Thyroid gland (tissue), 4 donors: ENCODE measurements around the gene SLC31A2.

Experiments used
- POLR2A ChIP-seq, 2 donors: fragments of 450-650 bp; IDR thresholded peaks; one replicate each; pipeline ENCODE4 v1.6.1; 2017; ENCODE audit warnings: antibody characterized with exemption in 2 of 2, mild to moderate bottlenecking in 2 of 2, moderate library complexity in 1 of 2
- TF ChIP-seq, protein P1 (sequence below), 6 experiments: fragments of 200-600 bp in 3 of 6; fragments of 450-650 bp in 3 of 6; sonication (generic) in 3 of 6; IDR thresholded peaks; one replicate each; pipeline ENCODE4 v1.5.1; 2016 to 2019; ENCODE audit warnings: antibody characterized with exemption in 6 of 6, mild to moderate bottlenecking in 2 of 6, inconsistent platforms in 1 of 6, moderate library complexity in 1 of 6

DNA sequence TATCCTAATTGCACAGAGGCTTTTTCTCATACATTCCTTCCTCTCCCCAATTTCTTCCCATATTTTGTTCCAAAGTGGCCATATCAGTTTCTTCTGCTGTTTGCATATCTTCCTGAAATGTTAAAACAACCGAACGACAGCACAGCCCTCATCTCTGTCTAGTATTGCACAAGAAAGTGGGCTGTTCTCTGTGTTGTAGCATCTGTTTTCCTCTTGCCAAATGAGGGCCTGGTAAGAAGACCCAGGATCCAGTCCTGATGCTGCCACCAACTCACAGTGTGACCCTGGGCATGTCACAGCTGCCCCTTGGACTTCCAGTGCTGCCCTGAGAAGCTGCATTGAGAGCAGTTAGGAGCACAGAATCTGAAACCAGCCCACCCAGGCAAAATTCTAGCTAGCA lies 4.1 kb downstream of the SLC31A2 start:
- TF ChIP-seq, protein P1, sequence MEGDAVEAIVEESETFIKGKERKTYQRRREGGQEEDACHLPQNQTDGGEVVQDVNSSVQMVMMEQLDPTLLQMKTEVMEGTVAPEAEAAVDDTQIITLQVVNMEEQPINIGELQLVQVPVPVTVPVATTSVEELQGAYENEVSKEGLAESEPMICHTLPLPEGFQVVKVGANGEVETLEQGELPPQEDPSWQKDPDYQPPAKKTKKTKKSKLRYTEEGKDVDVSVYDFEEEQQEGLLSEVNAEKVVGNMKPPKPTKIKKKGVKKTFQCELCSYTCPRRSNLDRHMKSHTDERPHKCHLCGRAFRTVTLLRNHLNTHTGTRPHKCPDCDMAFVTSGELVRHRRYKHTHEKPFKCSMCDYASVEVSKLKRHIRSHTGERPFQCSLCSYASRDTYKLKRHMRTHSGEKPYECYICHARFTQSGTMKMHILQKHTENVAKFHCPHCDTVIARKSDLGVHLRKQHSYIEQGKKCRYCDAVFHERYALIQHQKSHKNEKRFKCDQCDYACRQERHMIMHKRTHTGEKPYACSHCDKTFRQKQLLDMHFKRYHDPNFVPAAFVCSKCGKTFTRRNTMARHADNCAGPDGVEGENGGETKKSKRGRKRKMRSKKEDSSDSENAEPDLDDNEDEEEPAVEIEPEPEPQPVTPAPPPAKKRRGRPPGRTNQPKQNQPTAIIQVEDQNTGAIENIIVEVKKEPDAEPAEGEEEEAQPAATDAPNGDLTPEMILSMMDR (IDR thresholded peaks at IDR 0.05) = no peak
- TF ChIP-seq POLR2A (IDR thresholded peaks at IDR 0.05) = no peak
